H4 (cell line): ENCODE results near the gene PTEN. TPM values are rescaled to one million over a fixed set of nuclear protein-coding genes. Genes with fewer than 3 reads are reported as not detected.
"Not testable (repeated sequence)": the region's sequence is repeated elsewhere in the genome, so short reads cannot be mapped to it uniquely, and the experiment has no call there.

Experiments
- DNase-seq: peaks from one replicate; pipeline ENCODE4 v3.0.0-alpha.2; 2015; ENCODE audit warnings: low spot score
- total RNA-seq: library from RNA; depleted of rRNA; stranded (reverse); fragments of >200 nt; shearing (Covaris generic); gene quantifications from 2 replicates; pipeline ENCODE4 v1.2.3, GENCODE V29; 2014

The PTEN gene
- total RNA-seq, 1 experiment from 2014 or later: not detected

GRCh38 chr10:87845624-87845998 is 17.8 kb upstream of the PTEN start:
- no peak for DNase-seq

GRCh38 chr10:87846023-87846422 is 17.4 kb upstream of the PTEN start:
- no peak for DNase-seq

- not testable (repeated sequence) for DNase-seq
These were observed 16.7 kb upstream of the PTEN start for GRCh38 chr10:87846711-87847110.

GRCh38 chr10:87847550-87847949 is 15.9 kb upstream of the PTEN start:
- no peak for DNase-seq

GRCh38 chr10:87849001-87849400 is 14.4 kb upstream of the PTEN start:
- no peak for DNase-seq

- DNase-seq: no peak
These were observed 12.7 kb upstream of the PTEN start for GRCh38 chr10:87850742-87851205.

- DNase-seq: no peak
These were observed 11.3 kb upstream of the PTEN start for GRCh38 chr10:87852089-87852488.

- DNase-seq: not testable (repeated sequence)
These were observed 8.2 kb upstream of the PTEN start for GRCh38 chr10:87855247-87855646.

- DNase-seq: not testable (repeated sequence)
These were observed 7.8 kb upstream of the PTEN start for GRCh38 chr10:87855665-87856064.

GRCh38 chr10:87860156-87860795 is 3.1 kb upstream of the PTEN start:
- no peak for DNase-seq

GRCh38 chr10:87860816-87861403 is 2.5 kb upstream of the PTEN start:
- DNase-seq: no peak

- no peak for DNase-seq
These were observed 1.9 kb upstream of the PTEN start for GRCh38 chr10:87861566-87861952.

GRCh38 chr10:87861953-87862678 is 1.3 kb upstream of the PTEN start:
- no peak for DNase-seq

GRCh38 chr10:87862679-87863052 is 759 bp upstream of the PTEN start:
- no peak for DNase-seq

GRCh38 chr10:87863951-87864495 is 598 bp downstream of the PTEN start:
- DNase-seq: not testable (repeated sequence)

- no peak for DNase-seq
These were observed 1.2 kb downstream of the PTEN start for GRCh38 chr10:87864496-87865059.

GRCh38 chr10:87865241-87865881 is 1.9 kb downstream of the PTEN start:
- no peak for DNase-seq

GRCh38 chr10:87866412-87866974 is 3.1 kb downstream of the PTEN start:
- DNase-seq: no peak

GRCh38 chr10:87867453-87867852 is 4.0 kb downstream of the PTEN start:
- DNase-seq: no peak

GRCh38 chr10:87868277-87868676 is 4.9 kb downstream of the PTEN start:
- no peak for DNase-seq

GRCh38 chr10:87869139-87869538 is 5.7 kb downstream of the PTEN start:
- DNase-seq: not testable (repeated sequence)
